OCI-LY1 (cell line): Measurements from ENCODE around the gene TCP11L2.

Source experiments
- H2AFZ ChIP-seq: fragments of 200-600 bp; sonication (generic), shearing (Covaris generic); 2 replicates; pipeline ENCODE4 v1.6.0; 2014; ENCODE audit warnings: antibody characterized with exemption, mild to moderate bottlenecking, low read length
- H3F3A ChIP-seq: fragments of 200-600 bp; sonication (generic), shearing (Covaris generic); 2 replicates; pipeline ENCODE4 v1.6.0; 2014; ENCODE audit warnings: mild to moderate bottlenecking, antibody characterized with exemption, low read length, moderate library complexity; ENCODE audit not compliant: insufficient read depth
- H3K27ac ChIP-seq: fragments of 200-600 bp; sonication (generic); 2 replicates; pipeline ENCODE4 v1.5.1; 2014; ENCODE audit warnings: low read length, mixed run types, mild to moderate bottlenecking, low read depth; ENCODE audit not compliant: poor library complexity, severe bottlenecking
- H3K27me3 ChIP-seq: fragments of 200-600 bp; sonication (generic); 2 replicates; pipeline ENCODE4 v1.6.0; 2014; ENCODE audit warnings: antibody characterized with exemption, mild to moderate bottlenecking, low read length, moderate library complexity; ENCODE audit not compliant: insufficient read depth
- H3K36me3 ChIP-seq: fragments of 200-600 bp; sonication (generic); 2 replicates; pipeline ENCODE4 v1.6.1; 2014; ENCODE audit warnings: mild to moderate bottlenecking, antibody characterized with exemption, low read length, moderate library complexity, mixed read lengths; ENCODE audit not compliant: insufficient read depth
- H3K4me1 ChIP-seq: fragments of 200-600 bp; sonication (generic); 2 replicates; pipeline ENCODE4 v1.5.1; 2014; ENCODE audit warnings: mild to moderate bottlenecking, low read length, moderate library complexity; ENCODE audit not compliant: insufficient read depth, severe bottlenecking
- H3K4me2 ChIP-seq: fragments of 200-600 bp; sonication (generic), shearing (Covaris generic); 2 replicates; pipeline ENCODE4 v1.6.1; 2014; ENCODE audit warnings: low read length
- H3K4me3 ChIP-seq: fragments of 200-600 bp; sonication (generic); 2 replicates; pipeline ENCODE4 v1.5.1; 2014; ENCODE audit warnings: low read length, low read depth, mild to moderate bottlenecking, mixed read lengths; ENCODE audit not compliant: poor library complexity, severe bottlenecking
- H3K79me2 ChIP-seq: fragments of 200-600 bp; shearing (Covaris generic); 2 replicates; pipeline ENCODE4 v1.6.1; 2016; ENCODE audit warnings: mixed run types, low read length, mixed read lengths; ENCODE audit not compliant: insufficient read depth
- H3K9ac ChIP-seq: fragments of 200-600 bp; sonication (generic), shearing (Covaris generic); 2 replicates; pipeline ENCODE4 v1.6.1; 2014; ENCODE audit warnings: mild to moderate bottlenecking, low read length, mixed read lengths
- H3K9me2 ChIP-seq: fragments of 200-600 bp; sonication (generic), shearing (Covaris generic); 2 replicates; pipeline ENCODE4 v1.6.1; 2014; ENCODE audit warnings: low read depth, mild to moderate bottlenecking, low read length, mixed read lengths
- H3K9me3 ChIP-seq: fragments of 200-600 bp; shearing (Covaris generic); 2 replicates; pipeline ENCODE4 v1.6.1; 2014; ENCODE audit warnings: low read length, mixed read lengths
- H4K20me1 ChIP-seq: fragments of 200-600 bp; sonication (generic), shearing (Covaris generic); 2 replicates; pipeline ENCODE4 v1.6.0; 2016; ENCODE audit warnings: mild to moderate bottlenecking, low read length; ENCODE audit not compliant: insufficient read depth
- CTCF ChIP-seq: fragments of 200-600 bp; sonication (generic), shearing (Covaris generic); IDR thresholded peaks from 2 replicates; pipeline ENCODE4 v1.5.1; 2017; ENCODE audit warnings: mild to moderate bottlenecking, antibody characterized with exemption, low read length, moderate library complexity, mixed read lengths
- EZH2 ChIP-seq: fragments of 200-600 bp; sonication (generic), shearing (Covaris generic); IDR thresholded peaks from 2 replicates; pipeline ENCODE4 v1.8.0; 2017; ENCODE audit warnings: borderline replicate concordance, mixed run types, mild to moderate bottlenecking, antibody characterized with exemption, low read length, moderate library complexity, mixed read lengths

Gene TCP11L2

GRCh38 chr12:106342397-106343213 lies 40.1 kb downstream of the TCP11L2 start:
- H3K4me3 ChIP-seq, result no peak overlapping the region
- H3F3A ChIP-seq, result no peaks in the 10 kb centered on the region
- no peak overlapping the region for H2AFZ ChIP-seq
- H3K36me3 ChIP-seq, result no peaks in the 10 kb centered on the region
- H4K20me1 ChIP-seq, result no peaks in the 10 kb centered on the region
- no peaks in the 10 kb centered on the region for H3K9me2 ChIP-seq
- no peak overlapping the region for H3K27ac ChIP-seq
- TF ChIP-seq CTCF, result no peak
- TF ChIP-seq EZH2, result no peak
- H3K4me2 ChIP-seq, result no peak overlapping the region
- no peaks in the 10 kb centered on the region for H3K9me3 ChIP-seq
- no peak overlapping the region for H3K9ac ChIP-seq
- no peaks in the 10 kb centered on the region for H3K4me1 ChIP-seq
- no peaks in the 10 kb centered on the region for H3K27me3 ChIP-seq
- no peaks in the 10 kb centered on the region for H3K79me2 ChIP-seq

DNA sequence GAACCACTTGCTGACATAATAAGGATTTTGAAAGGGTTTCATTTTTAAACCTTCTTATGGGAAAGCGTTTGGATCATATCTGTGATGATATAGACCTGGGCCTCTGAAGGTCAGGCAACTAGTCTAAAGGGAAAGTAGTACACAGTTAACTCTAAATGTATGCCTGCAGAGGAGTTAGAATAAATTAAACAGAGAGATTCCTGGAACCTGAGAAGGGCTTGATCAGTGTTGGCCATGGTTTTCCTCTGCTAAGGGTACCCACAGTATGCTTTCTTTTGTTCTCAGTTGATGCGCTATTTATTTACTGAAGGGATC lies 40.6 kb downstream of the TCP11L2 start:
- Histone ChIP-seq H3K9ac (no peak overlapping the region), H3K9me3 (no peaks in the 10 kb centered on the region), H3K9me2 (no peaks in the 10 kb centered on the region), H3K27me3 (no peaks in the 10 kb centered on the region), H3K27ac (no peak overlapping the region), H3K36me3 (no peaks in the 10 kb centered on the region), H2AFZ (no peak overlapping the region), H3K4me3 (no peak overlapping the region), H3F3A (no peaks in the 10 kb centered on the region), H3K4me1 (no peaks in the 10 kb centered on the region), H4K20me1 (no peaks in the 10 kb centered on the region), H3K4me2 (no peak overlapping the region), H3K79me2 (no peaks in the 10 kb centered on the region)
- no peak for TF ChIP-seq EZH2
- no peak for TF ChIP-seq CTCF

DNA sequence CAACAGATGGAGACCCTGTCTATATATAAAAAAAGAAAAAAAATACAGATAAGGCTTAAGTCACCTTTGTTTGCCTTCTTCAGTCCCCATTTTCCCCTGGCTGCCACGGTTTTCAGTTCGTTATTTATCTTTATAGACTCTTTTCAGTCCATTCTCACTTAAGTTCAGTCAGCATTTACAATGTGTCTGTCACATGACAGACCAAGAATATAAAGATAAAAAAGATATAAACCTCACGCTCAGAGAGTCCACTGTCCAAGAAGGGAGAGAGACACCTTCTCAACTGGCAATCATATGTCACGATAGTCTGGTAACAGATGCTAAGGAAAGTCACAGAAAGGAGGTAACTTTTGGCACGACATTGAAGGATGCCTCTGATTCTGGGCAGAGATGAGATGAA lies 41.6 kb downstream of the TCP11L2 start:
- H3K36me3 ChIP-seq, result no peaks in the 10 kb centered on the region
- no peak for TF ChIP-seq CTCF
- TF ChIP-seq EZH2, result no peak
- no peak overlapping the region for H3K9ac ChIP-seq
- H3K79me2 ChIP-seq, result no peaks in the 10 kb centered on the region
- no peaks in the 10 kb centered on the region for H4K20me1 ChIP-seq
- no peak overlapping the region for H2AFZ ChIP-seq
- no peaks in the 10 kb centered on the region for H3K4me1 ChIP-seq
- no peak overlapping the region for H3K4me2 ChIP-seq
- H3K4me3 ChIP-seq, result no peak overlapping the region
- H3K27ac ChIP-seq, result no peak overlapping the region
- no peaks in the 10 kb centered on the region for H3F3A ChIP-seq
- no peaks in the 10 kb centered on the region for H3K9me2 ChIP-seq
- no peaks in the 10 kb centered on the region for H3K9me3 ChIP-seq
- H3K27me3 ChIP-seq, result no peaks in the 10 kb centered on the region
